ENCODE data around the gene DSTYK.
"Not testable (repeated sequence)": the region's sequence is repeated elsewhere in the genome, so short reads cannot be mapped to it uniquely, and the experiment has no call there.

The DSTYK gene

DNA sequence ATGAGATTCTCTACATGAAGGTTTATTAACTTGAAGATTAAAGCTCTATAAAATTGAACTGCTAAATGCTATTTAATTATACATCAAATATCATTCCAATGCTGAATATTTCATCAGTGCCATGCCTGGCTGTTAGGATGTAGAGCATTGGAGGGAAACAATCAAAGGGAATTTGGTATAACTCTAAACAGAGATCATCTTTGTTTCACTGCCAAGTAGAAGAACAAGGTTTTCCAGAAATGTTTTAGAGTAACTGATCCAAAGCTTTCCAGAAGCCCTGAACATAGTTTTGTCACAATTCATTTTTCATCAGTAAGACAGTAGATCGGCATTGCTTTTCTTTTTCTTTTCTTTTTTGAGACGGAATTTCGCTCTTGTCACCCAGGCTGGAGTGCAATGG is 5.9 kb upstream of the DSTYK start:
- no peak for DNase-seq

DNA sequence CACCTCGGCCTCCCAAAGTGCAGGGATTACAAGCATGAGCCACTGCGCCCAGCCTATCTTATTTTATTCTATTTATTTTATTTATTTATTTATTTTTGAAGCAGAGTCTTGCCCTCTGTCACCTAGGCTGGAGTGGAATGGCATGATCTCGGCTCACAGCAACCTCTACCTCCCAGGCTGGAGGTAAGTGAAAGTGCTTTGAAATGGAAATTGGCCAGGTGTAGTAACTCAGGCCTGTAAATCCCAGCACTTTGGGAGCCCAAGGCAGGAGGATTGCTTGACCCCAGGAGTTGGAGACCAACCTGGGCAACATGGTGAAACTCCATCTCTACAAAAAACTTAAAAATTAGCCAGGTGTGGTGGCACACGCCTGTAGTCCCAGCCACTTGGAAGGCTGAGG is 5.1 kb upstream of the DSTYK start:
- no peak for DNase-seq

DNA sequence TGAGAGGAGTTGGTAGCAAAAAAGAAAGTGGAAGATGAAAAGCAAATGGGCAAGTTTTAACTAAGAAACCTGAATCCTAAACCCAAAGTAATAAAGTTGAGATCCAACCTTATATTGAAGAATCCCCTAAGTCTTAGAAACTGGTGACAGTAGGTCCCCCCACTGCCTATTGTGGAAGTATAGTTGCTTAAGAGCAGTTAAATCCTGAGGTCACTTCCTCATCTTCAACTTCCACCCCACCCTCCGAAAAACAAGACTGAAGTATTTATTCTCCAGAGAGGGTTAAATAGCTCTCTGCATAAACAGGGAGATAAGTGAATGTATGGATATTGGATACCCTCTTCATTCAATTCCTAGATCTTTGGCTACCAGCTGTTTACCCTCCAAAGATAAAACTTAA is 3.3 kb upstream of the DSTYK start:
- DNase-seq: peak; percentile 70 to 72

DNA sequence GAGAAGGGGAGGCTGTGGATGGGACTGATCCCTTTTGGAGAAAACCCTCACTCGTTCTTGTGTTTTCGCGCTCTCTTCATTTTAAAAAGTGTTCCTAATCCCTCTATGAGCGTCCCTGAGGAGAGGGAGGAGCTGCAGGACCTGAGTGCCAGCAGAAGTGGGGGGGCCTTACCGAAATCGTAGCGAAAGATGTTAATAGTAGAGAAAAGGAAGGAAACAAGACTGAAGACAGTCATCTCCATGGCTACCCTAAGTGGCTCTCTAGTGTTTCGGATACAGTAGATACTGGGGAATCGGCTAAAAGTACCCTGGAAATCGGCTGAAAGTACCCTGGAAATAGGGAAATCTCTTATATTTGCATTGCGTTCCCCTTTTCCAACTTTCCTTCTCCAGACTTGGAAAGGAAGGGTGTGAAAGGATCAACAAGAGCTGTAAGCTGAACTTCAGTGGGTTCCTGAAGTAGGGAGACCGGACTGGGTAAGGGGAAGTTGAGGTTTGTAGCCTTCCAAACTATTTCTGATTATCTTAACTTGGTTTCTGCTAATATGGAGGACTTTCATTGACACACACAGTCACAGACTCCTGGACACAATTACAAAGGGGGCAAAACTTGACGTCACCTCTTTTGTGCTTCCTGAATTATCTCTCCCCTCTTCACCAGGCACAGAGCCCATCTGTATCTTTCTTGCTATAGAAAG is 486 bp upstream of the DSTYK start:
- peak; percentile 37 to 46 for DNase-seq

DNA sequence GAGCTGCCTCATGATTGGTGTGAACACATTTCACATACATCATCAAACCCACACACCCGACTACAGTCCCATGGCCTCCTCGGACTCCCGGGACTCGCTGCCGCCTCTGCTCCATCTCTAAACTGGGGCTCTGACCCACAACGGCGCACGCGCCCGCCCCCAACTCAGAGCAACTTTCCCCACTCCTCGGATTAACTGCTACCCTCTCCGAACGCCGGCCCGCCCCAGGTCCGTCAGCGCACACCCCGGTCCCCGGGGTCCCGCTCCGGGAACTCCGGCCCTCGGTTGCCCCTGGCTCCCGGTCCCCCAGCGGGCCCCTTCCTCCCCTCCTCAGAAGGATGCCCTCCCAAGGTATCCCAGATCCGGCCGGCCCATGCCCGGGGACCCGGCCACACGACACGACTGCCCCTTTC is 740 bp downstream of the DSTYK start:
- peak in 1 of 2 donors; percentile 58 for DNase-seq

DNA sequence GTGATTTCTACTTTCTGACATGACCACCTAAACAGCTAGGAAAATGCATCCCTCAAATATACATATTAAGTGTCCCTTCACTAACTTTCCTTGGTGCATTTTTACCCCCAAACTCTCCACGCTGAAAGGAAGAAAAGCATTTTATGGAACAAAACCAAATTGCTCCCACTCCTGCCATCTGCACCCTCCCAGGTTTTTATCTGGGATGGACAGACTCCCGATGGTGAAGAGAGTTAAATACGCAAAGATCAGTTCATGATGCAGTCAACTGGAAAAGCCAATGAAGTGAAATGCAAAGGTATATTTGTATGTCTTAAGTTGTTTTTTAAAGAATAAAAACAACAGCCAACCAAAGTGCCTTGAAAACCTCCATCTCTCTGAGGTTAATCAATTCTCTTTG is 2.7 kb downstream of the DSTYK start:
- no peak for DNase-seq

DNA sequence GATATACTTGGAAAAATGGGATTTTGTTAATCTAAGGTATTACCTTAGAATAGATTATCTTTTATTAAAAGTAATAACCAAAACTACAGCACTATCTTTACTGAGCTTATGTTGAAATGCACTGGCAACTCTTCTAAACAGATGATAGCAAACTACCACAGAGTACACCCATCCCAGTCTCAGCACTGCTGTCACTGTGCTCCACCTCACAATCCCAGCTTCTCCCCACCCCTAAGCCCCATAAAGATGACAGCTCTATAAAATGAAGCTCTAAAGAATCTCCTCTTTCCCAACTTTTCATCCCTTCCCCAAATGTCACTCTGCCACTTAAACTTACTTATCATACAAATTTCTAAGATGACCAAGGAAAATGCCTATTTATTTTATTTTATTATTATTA is 6.4 kb downstream of the DSTYK start:
- no peak for DNase-seq

DNA sequence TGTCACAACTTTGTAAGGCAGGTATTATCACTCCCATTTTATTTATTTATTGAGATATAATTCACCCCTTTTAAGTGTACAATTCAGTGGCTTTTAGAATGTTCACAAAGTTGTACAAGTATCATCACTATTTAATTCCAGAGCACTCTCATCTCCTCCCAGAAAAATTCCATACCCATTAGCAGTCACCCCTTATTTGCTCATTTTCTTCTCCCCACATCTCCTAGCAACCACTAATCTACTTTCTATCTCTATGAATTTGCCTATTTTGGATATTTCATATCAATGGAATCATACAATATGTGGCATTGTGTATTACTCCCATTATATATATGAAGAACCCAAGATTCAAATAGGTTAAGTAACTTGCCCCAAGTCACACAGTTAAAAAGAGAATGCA is 7.0 kb downstream of the DSTYK start:
- no peak for DNase-seq

DNA sequence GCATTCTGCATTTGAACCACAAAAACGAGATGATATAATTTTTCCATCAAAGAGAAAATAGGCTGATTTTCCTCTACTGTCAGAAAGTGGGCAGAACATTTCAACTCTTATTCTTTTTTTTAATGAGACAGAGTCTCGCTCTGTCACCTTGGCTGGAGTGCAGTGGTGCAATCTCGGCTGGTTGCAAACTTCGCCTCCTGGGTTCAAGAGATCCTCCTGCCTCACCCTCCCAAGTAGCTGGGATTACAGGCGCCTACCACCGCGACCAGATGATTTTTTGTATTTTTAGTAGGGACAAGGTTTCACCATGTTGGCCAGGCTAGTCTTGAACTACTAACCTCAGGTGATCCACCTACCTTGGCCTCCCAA is 11.6 kb downstream of the DSTYK start:
- DNase-seq: no peak

DNA sequence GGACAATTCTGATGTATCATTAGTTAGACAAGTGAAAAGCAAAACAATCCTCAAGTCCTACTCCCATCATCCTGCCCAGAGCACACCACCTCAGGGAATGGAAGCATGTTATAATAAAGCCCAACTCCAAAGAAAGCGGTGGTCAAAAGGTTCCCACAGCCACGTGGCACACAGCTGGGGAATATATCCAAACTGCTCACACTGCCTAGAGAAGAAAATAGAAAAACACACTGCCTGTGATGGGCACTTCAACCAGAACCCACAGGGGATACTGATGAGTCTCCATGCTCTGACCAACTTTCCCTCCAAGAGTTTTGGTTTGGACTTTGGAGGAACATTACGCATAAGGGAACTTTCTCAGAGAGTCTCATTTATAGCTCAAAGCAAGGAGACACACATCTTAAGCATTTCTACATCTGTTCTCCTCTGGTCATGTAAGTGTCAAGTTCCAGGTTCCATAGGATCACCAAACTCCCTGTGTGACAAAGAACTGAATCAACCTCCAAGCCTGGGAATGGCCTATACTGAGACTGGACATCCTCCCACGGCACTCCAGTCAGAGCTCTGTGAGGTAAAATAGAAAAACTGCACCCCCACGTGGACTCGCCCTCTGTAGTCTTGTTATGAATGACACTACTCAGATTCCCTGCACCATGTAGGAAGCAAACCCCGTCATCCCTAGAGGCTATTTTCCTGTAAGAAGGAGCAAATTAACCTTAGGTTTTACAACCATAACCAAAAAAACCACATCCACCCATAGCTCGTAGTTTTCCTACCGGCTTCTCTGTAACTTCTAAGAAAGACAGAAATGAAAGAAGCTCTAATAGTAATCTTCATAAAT is 12.2 kb downstream of the DSTYK start:
- DNase-seq: no peak

DNA sequence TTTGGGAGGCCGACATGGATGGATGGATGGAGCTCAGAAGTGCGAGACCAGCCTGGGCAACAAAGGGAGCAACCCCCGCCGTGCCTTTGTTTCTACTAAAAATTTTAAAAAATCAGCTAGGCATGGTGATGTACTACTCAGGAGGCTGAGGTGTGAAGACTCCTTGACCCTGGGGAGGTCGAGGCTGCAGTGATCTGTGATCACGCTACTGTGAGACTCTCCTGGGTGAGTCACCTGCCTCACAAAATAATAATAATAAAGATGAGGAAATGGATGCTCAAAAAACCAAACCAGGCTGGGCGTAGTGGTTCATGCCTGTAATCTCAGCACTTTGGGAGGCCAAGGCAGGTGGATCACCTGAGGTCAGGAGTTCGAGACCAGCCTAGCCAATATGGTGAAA is 19.2 kb downstream of the DSTYK start:
- DNase-seq: no peak

DNA sequence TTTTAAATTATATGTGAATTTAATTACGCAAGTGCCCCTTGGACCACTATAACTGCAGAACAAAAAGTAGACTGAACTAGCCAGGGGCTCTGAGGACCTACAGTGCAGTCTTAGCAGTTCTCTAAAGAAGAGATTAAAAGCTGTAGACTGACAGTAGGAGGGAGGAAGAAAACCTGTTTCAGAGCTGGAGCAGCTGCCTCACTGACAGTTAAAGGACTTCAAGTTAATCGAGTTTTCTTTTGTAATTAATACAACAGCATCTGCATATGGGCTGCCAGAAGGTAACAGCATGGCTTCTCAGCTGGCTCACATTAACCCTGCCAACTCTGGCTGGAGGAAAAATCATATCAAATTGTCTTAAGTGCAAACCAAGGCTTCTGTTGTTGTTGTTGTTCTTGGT is 19.9 kb downstream of the DSTYK start:
- DNase-seq: no peak

DNA sequence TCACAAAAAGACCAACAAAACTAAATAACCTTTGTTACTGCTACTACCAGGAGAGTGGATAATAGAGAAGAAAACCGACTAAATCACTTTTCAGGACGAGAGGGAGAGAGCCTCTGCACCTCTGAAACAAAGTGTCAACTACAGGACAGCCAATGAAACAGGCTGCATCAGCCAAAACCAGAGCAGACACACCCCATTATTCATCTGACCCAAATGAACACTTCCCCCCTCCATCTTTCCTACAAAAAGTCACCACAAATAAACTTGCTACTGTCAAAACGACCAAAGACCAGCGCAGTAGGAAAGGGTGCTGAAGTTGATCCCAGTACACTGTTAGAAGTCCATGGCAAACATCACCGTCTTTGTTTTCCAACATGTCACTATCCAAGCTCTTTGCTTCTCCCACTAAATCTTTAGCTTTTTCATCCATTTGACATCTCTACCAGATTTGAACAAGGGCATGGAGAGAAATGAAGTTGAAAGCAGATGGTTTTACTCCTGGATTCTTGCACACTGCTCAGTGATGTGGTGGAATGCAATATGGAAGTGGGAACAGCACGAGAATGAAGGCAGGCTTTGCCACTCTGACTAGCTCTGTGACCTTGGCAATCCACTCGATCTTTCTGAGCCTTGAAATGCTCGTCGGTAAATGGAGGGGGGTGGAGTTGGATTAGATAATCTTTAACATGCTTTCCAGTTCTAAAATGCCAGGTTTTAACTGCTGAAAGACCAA is 20.5 kb downstream of the DSTYK start:
- DNase-seq: no peak

DNA sequence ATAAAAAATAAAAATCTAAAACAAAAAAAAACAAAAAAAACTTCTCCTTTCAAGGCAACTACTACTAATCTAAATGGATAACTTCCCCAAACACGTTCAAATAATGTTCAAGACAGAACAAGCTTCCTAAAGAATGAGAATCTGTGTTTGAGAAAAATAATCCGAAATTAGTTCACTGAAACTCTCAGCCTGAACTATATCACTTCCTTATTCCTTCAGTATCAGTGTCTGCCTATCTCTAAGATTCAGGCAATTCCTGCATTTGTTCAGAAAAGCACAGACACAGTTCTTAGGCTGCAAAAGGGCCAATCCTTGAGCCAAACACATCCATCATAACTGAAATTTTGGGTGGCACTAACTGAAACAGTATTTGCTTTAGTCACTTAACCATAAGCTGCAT is 22.4 kb downstream of the DSTYK start:
- peak; percentile 37 to 53 for DNase-seq

DNA sequence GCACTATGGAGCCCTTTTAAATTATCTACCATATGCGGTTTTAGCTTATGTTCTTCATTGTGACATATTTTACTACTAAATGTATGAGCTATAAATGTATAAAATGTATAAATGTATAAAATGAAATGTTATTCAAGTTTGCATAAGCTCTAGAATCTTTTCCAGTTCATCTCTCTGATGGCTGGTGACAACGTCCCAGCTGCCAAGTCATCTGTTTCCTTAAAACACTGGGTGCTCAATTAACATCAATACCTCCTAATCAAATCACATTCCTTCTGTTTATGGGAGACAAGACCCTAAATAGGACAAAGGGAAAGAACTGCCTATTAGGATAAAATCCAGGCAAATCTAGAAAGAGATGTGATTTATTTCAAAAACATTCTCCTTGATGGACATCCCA is 22.9 kb downstream of the DSTYK start:
- no peak for DNase-seq

DNA sequence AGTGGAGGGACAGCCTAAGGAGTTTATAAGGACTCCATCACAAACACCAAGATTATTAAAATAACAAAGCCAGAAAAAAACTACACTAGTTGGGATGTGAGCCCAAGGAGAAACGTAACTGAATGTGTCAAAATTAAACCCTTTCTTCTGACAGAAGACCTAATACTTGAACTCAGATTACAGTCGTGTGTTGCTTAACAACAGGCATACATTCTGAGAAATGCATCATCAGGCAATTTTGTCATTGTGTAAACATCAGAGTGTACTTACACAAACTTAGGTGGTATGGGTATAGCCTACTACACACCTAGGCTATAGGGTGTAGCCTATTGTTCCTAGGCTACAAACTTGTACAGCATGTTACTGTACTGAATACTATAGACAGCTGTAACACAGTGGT is 23.4 kb downstream of the DSTYK start:
- DNase-seq: peak in 1 of 2 donors; percentile 16

DNA sequence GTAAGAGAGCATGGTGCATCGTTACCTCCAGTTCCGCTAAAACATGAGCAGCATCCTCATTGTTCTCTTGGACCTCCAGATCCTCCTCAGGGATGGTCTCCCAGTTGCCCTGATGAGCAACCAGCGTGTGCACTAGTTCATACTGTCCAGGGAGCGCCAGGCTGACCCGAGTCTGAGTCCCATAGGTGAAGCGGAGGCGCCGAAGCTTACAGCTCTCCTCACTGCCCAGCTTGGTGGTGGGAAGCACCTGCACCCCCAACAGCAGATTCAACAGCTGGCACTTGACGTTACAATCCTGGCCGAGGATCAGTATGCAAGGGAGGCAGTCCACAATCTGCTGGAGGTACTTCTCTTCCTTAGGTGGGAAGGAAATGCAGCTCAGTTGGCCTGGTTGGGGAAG is 24.1 kb downstream of the DSTYK start:
- DNase-seq: no peak

DNA sequence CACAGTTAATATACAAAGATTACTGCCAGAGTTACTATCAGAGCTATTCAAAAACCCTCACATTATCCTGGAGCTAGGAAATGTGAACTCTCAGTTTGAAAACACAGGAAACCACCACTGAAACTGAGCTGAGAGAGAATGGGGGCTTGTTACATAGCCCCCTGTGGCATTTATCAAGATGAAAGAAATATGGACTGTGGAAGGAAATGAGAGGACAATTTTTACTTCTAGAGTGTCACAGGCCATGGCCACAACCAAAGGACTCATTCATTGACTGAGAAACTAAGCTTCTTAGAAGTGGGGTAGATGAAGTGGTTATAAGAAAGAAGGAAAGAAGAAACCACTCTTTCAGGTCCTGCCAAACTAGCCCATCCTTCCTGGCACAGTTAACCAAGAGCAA is 25.3 kb downstream of the DSTYK start:
- DNase-seq: no peak

DNA sequence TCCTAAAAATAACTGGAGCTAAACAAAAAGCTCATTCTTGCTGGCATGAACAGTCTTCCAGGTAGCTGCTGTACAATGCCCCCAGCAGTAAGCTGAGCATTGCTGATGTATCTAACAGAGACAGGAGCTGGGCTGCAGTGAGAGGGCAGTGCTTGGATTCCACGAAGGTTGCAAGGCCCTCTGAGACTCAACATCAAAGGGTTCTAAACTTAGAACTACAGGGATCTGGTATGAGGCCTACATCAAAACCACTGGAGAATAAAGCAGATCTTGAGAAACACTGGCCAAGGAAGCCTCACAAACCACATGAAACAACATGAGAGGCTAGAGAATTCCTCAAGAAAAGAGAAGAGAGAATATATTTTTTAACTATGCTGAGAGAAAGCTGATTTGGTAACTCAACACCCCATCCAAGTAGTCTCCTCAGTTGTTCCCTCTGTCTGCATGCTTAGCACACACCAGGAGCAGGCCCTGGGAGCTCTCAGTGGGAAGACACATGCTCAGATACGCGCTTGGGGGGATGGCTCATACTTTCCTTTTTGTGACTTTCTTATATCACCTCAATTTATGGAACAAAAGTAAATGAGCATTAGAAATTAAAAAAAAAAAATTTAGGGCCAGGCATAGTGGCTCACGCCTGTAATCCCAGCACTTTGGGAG is 27.7 kb downstream of the DSTYK start:
- DNase-seq: no peak

DNA sequence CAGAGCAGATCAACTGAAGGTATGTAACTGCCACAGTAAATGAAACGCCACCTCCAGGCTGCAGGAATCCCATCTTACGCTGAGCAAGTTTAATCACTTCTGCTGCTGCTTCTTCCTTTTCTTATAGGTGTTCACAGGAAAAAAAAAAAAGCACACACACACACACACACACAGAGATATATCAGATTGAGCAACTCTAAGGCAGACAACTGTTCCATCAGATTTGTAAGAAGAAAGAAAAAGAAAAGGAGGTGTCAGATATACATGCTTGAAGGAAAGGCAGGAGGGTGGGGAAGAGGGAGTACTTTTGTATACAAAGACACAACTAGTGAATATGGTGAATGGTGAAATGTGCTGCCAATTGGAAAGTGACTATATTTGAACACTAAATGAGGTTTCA is 28.6 kb downstream of the DSTYK start:
- no peak for DNase-seq

DNA sequence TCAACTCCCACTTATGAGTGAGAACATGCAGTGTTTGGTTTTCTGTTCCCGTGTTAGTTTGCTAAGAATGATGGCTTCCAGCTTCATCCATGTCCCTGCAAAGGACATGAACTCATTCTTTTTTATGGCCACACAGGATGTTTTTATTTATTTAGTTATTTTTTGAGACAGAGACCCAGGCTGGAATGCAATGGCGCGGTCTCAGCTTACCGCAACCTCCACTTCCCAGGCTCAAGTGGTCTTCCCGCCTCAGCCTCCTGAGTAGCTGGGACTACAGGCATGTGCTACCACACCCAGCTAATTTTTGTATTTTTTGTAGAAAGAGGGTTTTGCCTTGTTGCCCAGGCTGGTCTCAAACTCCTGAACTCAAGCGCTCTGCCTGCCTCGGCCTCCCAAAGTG is 31.2 kb downstream of the DSTYK start:
- not testable (repeated sequence) for DNase-seq

DNA sequence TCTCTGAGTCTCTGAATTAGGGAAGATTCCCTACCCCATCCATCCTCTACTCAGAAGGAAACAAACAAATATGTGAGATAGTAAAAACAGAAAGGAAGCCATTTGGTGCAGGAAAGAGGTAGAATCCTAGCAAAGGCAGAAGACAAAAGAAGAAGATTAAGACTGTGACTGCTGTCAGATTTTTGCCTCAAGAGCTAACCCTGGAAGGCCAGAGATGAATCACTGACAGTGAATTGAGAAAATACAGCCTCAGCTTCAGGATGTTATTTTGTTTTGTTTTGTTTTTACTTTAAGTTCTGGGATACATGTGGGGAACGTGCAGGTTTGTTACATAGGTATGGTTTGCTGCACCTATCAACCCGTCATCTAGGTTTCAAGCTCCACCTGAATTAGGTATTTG is 31.7 kb downstream of the DSTYK start:
- no peak for DNase-seq

DNA sequence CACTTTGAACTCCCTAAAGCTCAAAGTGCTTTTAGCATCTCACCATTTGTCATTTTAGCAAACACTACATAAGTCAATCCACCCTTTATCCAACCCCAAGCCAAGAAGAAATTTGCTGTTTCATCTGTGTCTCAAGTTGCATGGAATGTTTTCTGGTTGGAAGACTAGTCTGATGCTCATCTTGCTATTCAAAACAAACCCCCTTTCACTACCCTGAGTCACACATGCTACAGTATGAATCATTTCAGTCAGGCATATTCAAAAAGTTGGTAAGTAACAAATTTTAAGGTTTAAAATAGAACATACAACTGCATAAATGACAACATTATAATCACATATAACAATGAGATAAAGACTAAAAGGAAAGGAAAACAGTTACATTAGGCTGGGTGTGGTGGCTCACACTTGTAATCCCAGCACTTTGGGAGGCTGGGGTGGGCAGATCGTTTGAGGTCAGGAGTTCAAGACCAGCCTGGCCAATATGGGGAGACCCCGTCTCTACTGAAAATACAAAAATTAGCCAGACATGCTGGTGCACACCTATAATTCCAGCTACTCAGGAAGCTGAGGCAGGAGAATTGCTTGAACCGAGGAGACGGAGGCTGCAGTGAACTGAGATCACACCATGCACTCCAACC is 38.7 kb downstream of the DSTYK start:
- DNase-seq: no peak

Data from inflammatory macrophage treated with lipopolysaccharide for 1 hour (primary cell).